Epithelial cell of proximal tubule (primary cell): ENCODE results near the gene ADAP1. TPM values are rescaled to one million over a fixed set of nuclear protein-coding genes. Genes with fewer than 3 reads are reported as not detected.

Experiments used
- DNase-seq: peaks from one replicate; pipeline ENCODE4 v3.0.0-alpha.2; 2011; ENCODE audit warnings: low read depth
- H3K4me3 ChIP-seq: 2 replicates; pipeline ENCODE4 v1.5.1; 2011; ENCODE audit warnings: low read depth, mild to moderate bottlenecking, low read length
- total RNA-seq: library from RNA; depleted of rRNA; stranded (reverse); fragments of >200 nt; gene quantifications from 2 replicates; pipeline ENCODE4 v1.2.3, GENCODE V29; 2015
- TF ChIP-seq, protein P1 (sequence below): conservative IDR thresholded peaks from 2 replicates; pipeline ENCODE4 v1.5.1; 2012; ENCODE audit warnings: low read depth, mild to moderate bottlenecking, low read length

Gene ADAP1
- total RNA-seq, 1 donor from 2014 or later = 7.2 TPM

GRCh38 chr7:889391-889790 is 65.1 kb downstream of the ADAP1 start:
- DNase-seq = no peak
- no peak overlapping the region for H3K4me3 ChIP-seq
- TF ChIP-seq, protein P1, sequence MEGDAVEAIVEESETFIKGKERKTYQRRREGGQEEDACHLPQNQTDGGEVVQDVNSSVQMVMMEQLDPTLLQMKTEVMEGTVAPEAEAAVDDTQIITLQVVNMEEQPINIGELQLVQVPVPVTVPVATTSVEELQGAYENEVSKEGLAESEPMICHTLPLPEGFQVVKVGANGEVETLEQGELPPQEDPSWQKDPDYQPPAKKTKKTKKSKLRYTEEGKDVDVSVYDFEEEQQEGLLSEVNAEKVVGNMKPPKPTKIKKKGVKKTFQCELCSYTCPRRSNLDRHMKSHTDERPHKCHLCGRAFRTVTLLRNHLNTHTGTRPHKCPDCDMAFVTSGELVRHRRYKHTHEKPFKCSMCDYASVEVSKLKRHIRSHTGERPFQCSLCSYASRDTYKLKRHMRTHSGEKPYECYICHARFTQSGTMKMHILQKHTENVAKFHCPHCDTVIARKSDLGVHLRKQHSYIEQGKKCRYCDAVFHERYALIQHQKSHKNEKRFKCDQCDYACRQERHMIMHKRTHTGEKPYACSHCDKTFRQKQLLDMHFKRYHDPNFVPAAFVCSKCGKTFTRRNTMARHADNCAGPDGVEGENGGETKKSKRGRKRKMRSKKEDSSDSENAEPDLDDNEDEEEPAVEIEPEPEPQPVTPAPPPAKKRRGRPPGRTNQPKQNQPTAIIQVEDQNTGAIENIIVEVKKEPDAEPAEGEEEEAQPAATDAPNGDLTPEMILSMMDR = no peak

- DNase-seq = no peak
- TF ChIP-seq, protein P1 = no peak
- H3K4me3 ChIP-seq = no peak overlapping the region
Observed at GRCh38 chr7:889025-889390, 65.5 kb downstream of the ADAP1 start.

DNA sequence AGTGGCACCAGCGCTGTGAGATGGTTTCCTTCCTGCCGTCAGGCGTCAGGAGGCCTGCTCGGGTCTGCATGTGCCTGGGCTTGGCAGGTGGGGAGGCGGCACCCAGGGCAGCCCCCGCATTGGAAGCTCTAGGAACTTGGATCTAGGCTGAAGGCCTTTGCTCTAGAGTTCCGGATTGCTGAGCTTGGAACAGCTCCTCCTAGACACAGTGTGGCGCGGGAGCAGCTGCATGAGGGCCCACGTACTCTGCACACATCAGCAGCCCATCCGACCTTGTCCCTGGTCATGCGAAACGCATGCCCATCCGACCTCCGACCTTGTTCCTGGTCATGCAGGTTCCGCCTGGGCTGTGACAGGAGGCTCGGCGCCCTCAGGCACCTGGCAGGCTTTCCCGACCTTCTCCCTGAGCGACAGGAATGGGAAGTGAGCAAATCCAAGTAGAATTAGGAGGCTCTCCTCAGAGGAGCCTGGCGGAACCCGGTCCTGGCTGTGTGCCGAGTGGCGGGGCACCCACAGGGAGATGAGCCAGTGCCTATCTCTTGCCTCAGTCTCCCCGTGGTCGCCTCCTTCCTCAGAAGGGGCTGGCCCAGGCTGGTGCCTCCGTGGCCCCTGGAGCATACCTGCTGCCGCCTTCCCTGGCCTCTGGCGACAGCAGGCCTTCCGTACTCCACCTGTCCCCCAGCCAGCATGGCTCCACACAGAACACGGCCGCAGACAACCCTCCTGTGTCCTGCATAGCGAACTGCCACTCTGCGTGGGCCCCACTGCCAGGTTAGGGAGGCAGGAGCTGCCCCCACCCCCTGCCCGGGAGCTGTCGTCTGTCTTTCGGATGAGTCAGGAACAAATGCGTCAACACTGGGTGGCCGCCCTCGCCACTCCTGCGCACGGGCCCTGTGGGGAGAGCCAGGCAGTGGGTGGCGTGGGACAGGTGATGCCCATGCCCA is 66.1 kb downstream of the ADAP1 start:
- TF ChIP-seq, protein P1 = no peak
- H3K4me3 ChIP-seq = no peak overlapping the region
- DNase-seq = no peak

- H3K4me3 ChIP-seq = no peak overlapping the region
- TF ChIP-seq, protein P1 = no peak
- DNase-seq = no peak
Observed at GRCh38 chr7:887488-887820, 67.0 kb downstream of the ADAP1 start.

DNA sequence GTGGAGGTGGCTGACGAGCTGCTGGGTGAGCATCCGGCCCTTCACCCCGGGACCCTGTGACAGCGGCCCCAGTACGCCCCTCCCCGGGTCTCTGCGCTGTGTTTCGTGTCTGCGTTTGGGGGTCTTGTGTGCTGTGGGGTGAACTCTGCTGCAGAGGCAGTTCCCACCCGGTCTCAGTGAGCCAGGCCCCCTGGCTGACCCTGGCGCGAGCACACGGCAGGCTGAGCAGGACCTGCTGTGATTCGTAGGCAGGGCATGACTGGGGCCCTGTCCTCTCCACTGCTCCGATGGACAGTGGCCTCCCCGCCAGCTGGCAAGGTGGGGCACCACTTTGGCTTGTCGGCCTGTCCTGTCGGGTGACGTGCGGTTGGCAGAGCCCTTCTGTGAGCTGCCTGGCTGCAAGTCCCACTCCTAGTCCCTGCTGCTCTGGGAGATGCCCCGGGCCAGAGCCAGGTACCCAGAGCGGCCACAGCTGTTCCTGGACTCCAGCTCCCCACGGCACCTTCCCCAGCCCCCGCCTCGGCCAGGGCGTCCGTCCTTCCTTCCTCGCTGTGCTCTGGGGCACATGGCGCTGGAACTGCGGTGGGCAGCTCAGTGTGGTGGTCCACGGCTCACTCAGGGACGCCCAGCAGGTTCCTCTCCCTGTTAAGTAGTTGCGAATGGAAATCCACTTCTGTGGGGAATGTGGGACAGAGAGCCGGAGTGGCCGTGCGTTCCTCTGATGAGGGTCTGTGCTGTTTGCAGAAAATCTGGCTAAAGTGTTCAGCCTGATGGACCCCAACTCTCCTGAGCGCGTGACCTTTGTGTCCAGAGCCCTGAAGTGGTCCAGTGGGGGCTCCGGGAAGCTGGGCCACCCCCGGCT is 67.6 kb downstream of the ADAP1 start:
- no peak for DNase-seq
- TF ChIP-seq, protein P1 = no peak
- no peak overlapping the region for H3K4me3 ChIP-seq

DNA sequence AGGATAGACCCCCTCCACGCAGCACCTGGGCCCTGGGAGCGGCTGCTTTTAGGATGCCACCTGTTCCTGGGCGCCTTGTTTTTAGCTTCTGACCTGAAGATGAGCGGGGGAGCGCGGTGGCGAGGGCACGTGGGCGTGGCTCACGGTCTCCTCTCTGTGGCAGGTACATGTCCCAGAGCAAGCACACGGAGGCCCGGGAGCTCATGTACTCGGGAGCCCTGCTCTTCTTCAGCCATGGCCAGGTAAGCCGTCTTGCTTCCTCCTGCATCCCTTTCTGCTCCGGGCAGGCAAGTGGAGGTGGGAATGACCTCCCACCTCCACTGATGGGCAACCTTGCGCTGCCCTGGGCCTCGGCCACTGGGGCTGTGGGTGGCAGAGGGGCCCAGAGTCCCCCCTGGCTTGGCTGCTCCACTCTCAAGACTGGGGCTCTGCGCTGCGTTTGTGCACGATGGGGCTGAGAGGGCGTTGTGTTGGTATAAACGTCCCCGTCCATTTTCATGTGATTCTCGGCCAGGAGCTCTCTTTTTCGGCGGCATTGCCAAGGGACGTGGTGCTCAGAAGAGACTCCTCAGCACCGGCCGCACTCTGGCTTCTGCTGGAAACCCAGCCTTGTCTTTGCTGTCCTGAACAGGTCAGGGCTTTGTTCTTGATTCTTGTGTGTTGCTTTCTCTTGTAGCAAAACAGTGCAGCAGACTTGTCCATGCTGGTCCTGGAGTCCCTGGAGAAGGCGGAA is 68.4 kb downstream of the ADAP1 start:
- H3K4me3 ChIP-seq = no peak overlapping the region
- TF ChIP-seq, protein P1 = no peak
- DNase-seq = no peak
